ENCODE data around the gene RNF212B. TPM values are rescaled to one million over a fixed set of nuclear protein-coding genes. Genes with fewer than 3 reads are reported as not detected.

The RNF212B gene
- total and polyA plus RNA-seq, 8 donors = 0.40 to 1.1 (median 1.1) TPM; not detected in 5

DNA sequence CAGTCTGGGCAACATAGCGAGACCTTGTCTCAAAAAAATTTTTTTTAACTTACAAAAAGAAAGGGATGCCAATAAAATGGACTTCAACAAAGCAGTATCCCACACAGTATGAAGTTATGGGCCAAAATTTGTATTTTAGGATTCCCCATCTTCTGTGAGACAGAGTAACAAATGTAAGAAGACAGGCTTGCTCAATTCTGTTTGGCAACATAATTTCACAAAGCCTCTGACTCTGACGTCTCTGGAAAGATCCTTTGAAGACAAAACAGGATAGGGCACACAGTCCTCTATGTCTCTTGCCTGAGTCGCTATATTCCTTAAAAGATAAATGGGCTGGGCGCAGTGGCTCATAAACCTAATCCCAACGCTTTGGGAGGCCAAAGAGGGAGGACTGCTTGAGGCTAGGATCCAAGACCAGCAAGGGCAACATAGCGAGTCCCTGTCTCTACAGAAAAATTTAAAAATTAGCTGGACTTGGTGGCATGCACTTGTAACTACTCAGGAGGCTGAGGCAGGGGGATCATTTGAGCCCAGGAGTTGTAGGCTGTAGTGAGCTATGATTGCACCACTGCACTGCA, 49.3 kb downstream of the RNF212B start:
- no peaks in the 10 kb centered on the region for H3K9me3 ChIP-seq
- no peak for TF ChIP-seq POLR2A (IDR thresholded peaks at IDR 0.05)
- TF ChIP-seq EP300 (IDR thresholded peaks at IDR 0.05) = no peak
- no peak for TF ChIP-seq POLR2AphosphoS5 (IDR thresholded peaks at IDR 0.05)
- TF ChIP-seq CTCF (IDR thresholded peaks at IDR 0.05) = no peak
- WGBS, 5 donors = 58 to 68% (median 60%) methylated on average over 6 of the region's 6 CpGs
- intact Hi-C loops (cut with DNase I; ENCODE audit: low total_unique reads) = no loop called here
- no peak for DNase-seq
- peaks cover 0 to 6% (median 0%) of the 10 kb centered on the region in 4 donors for H3K36me3 ChIP-seq
- H3K27ac ChIP-seq = peak overlapping the region; percentile 87 to 97 (median 96)
- no peaks in the 10 kb centered on the region for H3K27me3 ChIP-seq
- peaks cover 11 to 35% (median 29%) of the 10 kb centered on the region in 4 donors for H3K4me1 ChIP-seq
- H3K4me3 ChIP-seq = peak overlapping the region; percentile 64 to 92 (median 74)

DNA sequence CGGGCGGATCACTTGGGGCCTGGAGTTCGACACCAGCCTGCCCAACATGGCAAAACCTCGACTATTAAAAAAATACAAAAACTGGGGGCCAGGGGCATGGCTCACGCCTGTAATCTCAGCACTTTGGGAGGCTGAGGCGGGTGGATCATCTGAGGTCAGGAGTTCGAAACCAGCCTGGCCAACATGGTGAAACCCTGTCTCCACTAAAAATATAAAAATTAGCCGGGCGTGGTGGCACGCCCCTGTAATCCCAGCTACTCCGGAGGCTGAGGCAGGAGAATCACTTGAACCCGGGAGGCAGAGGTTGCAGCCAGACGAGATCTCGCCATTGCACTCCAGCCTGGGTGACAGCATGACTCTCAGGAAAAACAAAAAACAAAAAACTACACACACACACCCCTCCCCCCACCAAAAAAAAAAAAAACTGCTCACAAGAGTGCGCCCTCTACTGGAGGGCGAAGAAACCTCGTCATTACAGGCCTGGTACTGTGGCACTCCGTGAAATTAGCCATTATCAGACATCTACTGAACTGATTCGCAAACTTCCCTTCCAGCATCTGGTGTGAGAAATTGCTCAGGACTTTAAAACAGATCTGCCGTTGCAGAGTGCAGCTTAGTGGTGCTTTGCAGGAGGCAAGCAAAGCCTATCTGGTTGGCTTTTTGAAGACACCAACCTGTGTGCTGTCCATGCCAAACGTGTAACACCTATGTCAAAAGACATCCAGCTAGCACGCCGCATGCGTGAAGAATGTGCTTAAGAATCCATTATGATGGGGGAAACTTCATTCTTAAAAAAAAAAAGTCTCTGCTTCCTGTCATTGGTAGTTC, 57.2 kb downstream of the RNF212B start:
- intact Hi-C loops (cut with DNase I; ENCODE audit: low total_unique reads) = no loop called here
- H3K27ac ChIP-seq = peak overlapping the region in 2 of 5 donors; percentile 33 to 49
- TF ChIP-seq EP300 (IDR thresholded peaks at IDR 0.05) (no peak), POLR2AphosphoS5 (IDR thresholded peaks at IDR 0.05) (no peak), CTCF (IDR thresholded peaks at IDR 0.05) (peak in 5 of 7 experiments; percentile 65 to 91 (median 84))
- no peaks in the 10 kb centered on the region for H3K9me3 ChIP-seq
- H3K27me3 ChIP-seq = no peaks in the 10 kb centered on the region
- H3K4me3 ChIP-seq = no peak overlapping the region
- DNase-seq = peak; percentile 50 to 82
- H3K36me3 ChIP-seq = peaks cover 0 to 23% (median 8%) of the 10 kb centered on the region in 4 donors
- WGBS, 5 donors = 24 to 34% (median 28%) methylated on average over 24 of the region's 24 CpGs
- peaks cover 18 to 33% (median 25%) of the 10 kb centered on the region in 4 donors for H3K4me1 ChIP-seq

DNA sequence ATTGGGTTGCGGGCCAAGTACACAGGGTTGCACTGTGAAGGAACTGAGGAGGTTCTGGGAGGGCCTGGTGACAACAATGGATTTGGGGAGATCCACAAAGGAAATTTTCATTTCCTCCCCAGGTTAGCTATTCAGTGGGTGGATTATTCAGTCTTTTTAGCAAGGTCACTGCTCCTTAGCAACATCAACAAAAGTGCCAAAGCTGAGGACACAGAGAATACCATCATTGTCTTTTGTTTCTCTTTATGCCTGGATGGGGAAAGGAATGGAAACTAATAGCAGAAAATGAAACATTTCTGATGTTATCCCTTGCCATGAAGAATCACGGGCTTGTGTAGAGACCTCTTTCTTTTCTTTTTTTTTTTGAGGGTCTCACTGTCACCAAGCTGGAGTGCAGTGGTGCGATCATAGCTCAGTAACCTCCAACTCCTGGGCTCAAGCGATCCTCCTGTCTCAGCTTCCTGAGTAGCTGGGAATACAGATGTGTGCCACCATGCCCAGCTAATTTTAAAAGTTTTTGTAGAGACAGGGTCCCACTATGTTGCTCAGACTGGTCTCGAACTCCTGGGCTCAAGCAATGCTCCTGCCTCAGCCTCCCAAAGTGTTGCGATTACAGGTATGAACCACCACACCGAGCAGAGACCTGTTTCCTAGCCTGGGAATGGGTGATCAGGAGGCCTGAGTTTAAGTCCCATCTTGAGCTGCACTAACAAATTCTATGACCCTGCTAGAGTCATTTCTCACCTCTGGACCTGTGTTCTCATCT, 58.5 kb downstream of the RNF212B start:
- Histone ChIP-seq H3K36me3 (peaks cover 0 to 23% (median 8%) of the 10 kb centered on the region in 4 donors), H3K9me3 (no peaks in the 10 kb centered on the region), H3K27ac (peak overlapping the region in 1 of 5 donors; percentile 33), H3K4me1 (peaks cover 24 to 42% (median 35%) of the 10 kb centered on the region in 4 donors), H3K27me3 (no peaks in the 10 kb centered on the region), H3K4me3 (no peak overlapping the region)
- intact Hi-C loops (cut with DNase I; ENCODE audit: low total_unique reads) = no loop called here
- WGBS, 5 donors = 88 to 95% (median 90%) methylated on average over 7 of the region's 7 CpGs
- no peak for TF ChIP-seq EP300 (IDR thresholded peaks at IDR 0.05)
- no peak for TF ChIP-seq CTCF (IDR thresholded peaks at IDR 0.05)
- no peak for TF ChIP-seq POLR2A (IDR thresholded peaks at IDR 0.05)
- TF ChIP-seq POLR2AphosphoS5 (IDR thresholded peaks at IDR 0.05) = no peak
- DNase-seq = no peak

GRCh38 chr14:23297096-23297495, 59.4 kb downstream of the RNF212B start:
- Histone ChIP-seq H3K27me3 (no peaks in the 10 kb centered on the region), H3K4me3 (no peak overlapping the region), H3K27ac (peak overlapping the region in 2 of 5 donors; percentile 98), H3K4me1 (peaks cover 24 to 42% (median 36%) of the 10 kb centered on the region in 4 donors), H3K9me3 (no peaks in the 10 kb centered on the region), H3K36me3 (peaks cover 0 to 23% (median 8%) of the 10 kb centered on the region in 4 donors)
- TF ChIP-seq POLR2AphosphoS5 (IDR thresholded peaks at IDR 0.05) (no peak), EP300 (IDR thresholded peaks at IDR 0.05) (no peak), CTCF (IDR thresholded peaks at IDR 0.05) (no peak), POLR2A (IDR thresholded peaks at IDR 0.05) (no peak)
- intact Hi-C loops (cut with DNase I; ENCODE audit: low total_unique reads) = no loop called here
- 83 to 89% (median 85%) methylated on average over 7 of the region's 7 CpGs for WGBS, 5 donors
- no peak for DNase-seq
